M059J (cell line): ENCODE data around the gene NECTIN2. TPM values are rescaled to one million over a fixed set of nuclear protein-coding genes. Genes with fewer than 3 reads are reported as not detected.
"Not testable (repeated sequence)": the region's sequence is repeated elsewhere in the genome, so short reads cannot be mapped to it uniquely, and the experiment has no call there.

Experiments
- DNase-seq: peaks from one replicate; pipeline ENCODE4 v3.0.0-alpha.2; 2012; ENCODE audit warnings: low read depth
- total RNA-seq: library from RNA; depleted of rRNA; stranded (reverse); fragments of >200 nt; shearing (Covaris generic); gene quantifications from 2 replicates; pipeline ENCODE4 v1.2.3, GENCODE V29; 2014; rRNA removed

NECTIN2 gene
- total RNA-seq, 1 experiment from 2014 or later = 161 TPM

DNA sequence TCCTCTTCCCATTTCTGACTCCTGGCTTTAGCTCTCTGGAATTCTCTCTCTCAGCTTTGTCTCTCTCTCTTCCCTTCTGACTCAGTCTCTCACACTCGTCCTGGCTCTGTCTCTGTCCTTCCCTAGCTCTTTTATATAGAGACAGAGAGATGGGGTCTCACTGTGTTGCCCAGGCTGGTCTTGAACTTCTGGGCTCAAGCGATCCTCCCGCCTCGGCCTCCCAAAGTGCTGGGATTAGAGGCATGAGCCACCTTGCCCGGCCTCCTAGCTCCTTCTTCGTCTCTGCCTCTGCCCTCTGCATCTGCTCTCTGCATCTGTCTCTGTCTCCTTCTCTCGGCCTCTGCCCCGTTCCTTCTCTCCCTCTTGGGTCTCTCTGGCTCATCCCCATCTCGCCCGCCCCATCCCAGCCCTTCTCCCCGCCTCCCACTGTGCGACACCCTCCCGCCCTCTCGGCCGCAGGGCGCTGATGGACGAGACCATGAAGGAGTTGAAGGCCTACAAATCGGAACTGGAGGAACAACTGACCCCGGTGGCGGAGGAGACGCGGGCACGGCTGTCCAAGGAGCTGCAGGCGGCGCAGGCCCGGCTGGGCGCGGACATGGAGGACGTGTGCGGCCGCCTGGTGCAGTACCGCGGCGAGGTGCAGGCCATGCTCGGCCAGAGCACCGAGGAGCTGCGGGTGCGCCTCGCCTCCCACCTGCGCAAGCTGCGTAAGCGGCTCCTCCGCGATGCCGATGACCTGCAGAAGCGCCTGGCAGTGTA, 62.2 kb downstream of the NECTIN2 start:
- no peak for DNase-seq

DNA sequence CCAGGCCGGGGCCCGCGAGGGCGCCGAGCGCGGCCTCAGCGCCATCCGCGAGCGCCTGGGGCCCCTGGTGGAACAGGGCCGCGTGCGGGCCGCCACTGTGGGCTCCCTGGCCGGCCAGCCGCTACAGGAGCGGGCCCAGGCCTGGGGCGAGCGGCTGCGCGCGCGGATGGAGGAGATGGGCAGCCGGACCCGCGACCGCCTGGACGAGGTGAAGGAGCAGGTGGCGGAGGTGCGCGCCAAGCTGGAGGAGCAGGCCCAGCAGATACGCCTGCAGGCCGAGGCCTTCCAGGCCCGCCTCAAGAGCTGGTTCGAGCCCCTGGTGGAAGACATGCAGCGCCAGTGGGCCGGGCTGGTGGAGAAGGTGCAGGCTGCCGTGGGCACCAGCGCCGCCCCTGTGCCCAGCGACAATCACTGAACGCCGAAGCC, 62.8 kb downstream of the NECTIN2 start:
- DNase-seq = no peak

DNA sequence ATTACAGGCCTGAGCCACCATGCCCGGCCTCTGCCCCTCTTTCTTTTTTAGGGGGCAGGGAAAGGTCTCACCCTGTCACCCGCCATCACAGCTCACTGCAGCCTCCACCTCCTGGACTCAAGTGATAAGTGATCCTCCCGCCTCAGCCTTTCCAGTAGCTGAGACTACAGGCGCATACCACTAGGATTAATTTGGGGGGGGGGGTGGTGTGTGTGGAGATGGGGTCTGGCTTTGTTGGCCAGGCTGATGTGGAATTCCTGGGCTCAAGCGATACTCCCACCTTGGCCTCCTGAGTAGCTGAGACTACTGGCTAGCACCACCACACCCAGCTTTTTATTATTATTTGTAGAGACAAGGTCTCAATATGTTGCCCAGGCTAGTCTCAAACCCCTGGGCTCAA, 63.7 kb downstream of the NECTIN2 start:
- no peak for DNase-seq

DNA sequence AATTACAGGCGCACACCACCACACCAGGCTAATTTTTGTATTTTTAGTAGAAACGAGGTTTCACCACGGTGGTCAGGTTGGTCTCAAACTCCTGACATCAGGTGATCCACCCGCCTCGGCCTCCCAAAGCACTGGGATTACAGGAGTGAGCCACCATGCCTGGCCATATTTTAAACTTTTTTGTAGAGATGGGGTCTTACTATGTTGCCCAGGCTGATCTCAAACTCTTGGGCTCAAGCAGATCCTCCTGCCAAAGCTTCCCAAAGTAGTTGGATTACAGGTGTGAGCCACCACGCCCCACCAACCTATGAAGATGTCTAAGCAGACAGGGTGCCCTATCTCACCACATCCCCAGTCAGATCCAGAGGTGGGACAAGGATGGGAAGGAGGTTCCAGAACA, 65.8 kb downstream of the NECTIN2 start:
- not testable (repeated sequence) for DNase-seq

DNA sequence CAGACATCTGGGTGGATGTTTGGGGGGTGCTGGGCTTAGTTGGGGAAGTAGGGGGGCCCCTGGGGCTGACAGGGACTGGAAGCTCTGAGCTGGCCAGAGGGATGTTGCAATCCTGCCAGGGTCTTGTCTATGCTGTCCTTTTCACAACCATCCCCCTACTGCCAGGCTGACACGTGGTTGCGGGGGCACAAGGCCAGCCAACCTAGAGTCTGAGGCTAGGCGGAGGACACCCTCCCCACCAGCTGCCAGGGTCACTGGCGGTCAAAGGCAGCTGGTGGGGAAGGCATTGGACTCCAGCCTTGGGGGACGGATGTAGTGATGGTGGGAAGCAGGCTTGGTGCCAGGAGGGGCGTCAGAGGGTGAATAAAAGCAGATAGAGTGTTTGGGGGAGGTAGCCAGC, 66.8 kb downstream of the NECTIN2 start:
- no peak for DNase-seq

DNA sequence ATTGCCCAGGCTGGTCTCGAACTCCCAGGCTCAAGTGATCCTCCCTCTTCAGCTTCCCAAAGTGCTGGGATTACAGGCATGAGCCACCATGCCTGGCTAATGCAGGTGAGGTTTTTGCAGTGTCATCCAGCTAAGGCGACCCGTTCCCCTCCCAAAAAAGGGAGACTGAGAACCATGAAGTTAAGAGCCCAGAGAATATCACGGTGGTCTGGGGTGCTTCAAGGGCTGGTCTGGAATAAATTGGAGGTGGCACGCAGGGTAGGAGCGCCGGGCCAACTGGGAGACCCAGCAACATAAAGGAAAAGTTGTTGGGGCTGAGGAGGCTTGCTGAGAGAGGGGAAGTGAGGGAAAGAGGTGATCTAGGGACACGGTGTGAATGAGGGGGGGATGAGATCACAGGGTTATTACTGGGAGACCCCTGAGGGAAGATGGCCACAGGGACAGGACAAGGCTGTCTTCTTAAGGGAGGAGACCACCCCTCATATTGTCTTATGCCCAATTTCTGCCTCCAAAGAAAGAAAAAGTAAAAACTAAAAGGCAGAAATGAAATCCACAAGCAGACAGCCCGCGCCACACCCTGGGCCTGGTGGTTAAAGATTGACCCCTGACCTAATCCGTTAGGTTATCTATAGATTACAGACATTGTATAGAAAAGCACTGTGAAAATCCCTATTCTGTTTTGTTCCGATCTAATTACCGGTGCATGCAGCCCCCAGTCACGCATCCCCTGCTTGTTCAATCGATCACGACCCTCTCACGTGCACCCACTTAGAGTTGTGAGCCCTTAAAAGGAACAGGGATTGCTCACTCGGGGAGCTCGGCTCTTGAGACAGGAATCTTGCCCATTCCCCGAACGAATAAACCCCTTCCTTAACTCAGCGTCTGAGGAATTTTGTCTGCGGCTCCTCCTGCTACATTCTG, 67.7 kb downstream of the NECTIN2 start:
- not testable (repeated sequence) for DNase-seq

DNA sequence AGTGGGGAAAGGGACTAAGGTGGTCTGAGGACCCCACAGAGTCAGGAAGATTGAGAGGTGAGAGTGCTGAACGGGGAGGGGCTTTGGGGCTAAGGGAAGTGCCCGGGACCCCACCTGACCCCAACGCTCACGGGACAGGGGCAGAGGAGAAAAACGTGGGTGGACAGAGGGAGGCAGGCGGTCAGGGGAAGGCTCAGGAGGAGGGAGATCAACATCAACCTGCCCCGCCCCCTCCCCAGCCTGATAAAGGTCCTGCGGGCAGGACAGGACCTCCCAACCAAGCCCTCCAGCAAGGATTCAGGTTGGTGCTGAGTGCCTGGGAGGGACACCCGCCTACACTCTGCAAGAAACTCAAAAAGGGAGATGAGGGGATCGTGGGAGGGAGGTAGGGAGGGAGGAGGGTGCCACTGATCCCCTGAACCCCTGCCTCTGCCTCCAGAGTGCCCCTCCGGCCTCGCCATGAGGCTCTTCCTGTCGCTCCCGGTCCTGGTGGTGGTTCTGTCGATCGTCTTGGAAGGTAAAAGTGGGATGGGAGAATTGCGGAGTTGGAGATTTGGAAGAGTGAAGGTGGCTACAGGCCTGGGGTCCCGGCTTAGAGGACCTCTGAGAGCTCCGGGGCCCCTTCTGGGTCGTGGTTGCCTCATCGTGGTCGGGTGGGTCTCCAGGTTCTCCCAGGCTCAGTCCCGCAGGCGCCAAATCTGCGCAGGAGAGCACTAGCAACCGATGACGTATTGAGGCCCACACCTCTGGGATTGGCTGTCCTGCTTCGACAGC, 68.5 kb downstream of the NECTIN2 start, which contains the start of gene APOC1:
Gene APOC1 (plus strand): TSS at position 176 of the 774 bp plus-strand sequence. CDS start 284 bp downstream, at position 460.
- peak; percentile 77 for DNase-seq

DNA sequence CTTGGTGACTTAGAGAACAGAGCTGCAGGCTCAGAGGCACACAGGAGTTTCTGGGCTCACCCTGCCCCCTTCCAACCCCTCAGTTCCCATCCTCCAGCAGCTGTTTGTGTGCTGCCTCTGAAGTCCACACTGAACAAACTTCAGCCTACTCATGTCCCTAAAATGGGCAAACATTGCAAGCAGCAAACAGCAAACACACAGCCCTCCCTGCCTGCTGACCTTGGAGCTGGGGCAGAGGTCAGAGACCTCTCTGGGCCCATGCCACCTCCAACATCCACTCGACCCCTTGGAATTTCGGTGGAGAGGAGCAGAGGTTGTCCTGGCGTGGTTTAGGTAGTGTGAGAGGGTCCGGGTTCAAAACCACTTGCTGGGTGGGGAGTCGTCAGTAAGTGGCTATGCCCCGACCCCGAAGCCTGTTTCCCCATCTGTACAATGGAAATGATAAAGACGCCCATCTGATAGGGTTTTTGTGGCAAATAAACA, 78.2 kb downstream of the NECTIN2 start:
- no peak for DNase-seq

DNA sequence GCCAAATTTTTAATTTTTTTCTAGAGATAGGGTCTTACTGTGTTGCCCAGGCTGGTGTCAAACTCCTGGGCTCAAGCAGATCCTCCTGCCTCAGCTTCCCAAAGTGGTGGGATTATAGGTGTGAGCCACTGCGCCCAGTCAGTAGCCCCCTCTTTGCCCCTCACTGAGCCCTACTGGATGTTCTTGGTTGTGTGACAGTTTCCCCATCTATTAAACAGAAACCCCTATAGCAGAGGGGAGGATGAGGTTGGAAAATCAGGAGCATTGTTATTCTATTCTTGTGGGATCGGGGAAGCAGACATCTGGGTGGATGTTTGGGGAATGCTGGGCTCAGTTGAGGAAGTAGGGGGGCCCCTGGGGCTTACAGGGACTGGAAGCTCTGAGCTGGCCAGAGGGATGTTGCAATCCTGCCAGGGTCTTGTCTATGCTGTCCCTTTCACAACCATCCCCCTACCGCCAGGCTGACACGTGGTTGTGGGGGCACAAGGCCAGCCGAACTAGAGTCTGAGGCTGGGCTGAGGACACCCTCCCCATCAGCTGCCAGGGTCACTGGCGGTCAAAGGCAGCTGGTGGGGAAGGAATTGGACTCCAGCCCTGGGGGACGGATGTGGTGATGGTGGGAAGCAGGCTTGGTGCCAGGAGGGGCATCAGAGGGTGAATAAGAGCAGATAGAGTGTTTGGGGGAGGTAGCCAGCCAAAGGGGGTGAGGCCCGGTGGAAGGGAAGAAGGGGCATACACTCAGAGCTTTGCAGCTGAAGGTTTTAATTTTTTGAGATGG, 79.2 kb downstream of the NECTIN2 start:
- DNase-seq = peak; percentile 43

DNA sequence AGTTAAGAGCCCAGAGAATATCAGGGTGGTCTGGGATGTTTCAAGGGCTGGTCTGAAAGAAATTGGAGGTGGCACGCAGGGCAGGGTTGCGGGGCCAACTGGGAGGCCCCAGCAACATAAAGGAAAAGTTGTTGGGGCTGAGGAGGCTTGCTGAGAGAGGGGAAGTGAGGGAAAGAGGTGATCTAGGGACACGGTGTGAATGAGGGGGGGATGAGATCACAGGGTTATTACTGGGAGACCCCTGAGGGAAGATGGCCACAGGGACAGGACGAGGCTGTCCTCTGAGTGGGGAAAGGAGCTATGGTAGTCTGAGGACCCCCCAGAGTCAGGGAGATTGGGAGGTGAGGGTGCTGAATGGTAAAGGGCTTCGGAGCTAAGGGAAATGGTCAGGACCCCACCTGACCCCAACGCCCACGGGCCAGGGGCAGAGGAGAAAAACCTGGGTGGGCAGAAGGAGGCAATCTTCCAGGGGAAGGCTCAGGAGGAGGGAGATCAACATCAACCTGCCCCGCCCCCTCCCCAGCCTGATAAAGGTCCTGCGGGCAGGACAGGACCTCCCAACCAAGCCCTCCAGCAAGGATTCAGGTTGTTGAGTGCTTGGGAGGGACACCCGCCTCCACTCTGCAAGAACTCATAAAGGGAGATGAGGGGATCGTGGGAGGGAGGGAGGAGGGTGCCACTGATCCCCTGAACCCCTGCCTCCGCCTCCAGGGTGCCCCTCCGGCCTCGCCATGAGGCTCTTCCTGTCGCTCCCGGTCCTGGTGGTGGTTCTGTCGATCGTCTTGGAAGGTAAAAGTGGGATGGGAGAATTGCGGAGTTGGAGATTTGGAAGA, 80.4 kb downstream of the NECTIN2 start:
- not testable (repeated sequence) for DNase-seq

DNA sequence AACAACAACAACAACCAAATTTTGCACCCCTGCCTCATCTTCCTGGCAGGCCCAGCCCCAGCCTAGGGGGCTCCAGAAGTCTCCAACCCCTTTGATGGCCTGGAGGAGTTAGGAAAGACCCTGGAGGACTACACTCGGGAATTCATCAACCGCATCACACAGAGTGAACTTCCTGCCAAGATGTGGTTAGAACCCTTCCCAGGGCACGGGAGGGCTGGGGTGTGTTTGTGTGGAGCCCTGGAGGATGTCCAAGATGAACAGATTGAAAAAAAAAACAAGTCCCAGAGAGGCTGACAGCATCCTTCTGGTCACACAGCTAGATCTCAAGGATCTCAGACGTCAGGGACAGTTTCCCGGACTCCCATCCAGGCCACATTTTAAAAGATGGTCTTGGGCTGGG, 81.6 kb downstream of the NECTIN2 start:
- DNase-seq = peak; percentile 65

DNA sequence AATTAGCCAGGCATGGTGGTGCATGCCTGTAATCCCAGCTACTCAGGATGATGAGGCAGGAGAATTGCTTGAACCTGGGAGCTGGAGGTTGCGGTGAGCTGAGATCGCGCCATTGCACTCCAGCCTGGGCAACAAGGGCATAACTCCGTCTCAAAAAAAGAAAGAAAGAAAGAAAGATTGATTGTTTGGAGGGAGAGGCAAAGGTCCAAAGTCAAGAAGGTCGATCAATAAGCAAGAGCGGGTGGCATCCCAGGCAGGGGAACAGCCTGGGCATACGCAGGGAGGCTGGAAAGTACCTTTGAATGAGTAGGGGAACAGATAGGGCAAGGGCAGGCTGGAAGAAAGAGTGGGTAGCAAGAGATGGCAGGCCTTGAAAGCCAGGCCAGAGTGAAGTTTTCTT, 84.0 kb downstream of the NECTIN2 start:
- DNase-seq = no peak

DNA sequence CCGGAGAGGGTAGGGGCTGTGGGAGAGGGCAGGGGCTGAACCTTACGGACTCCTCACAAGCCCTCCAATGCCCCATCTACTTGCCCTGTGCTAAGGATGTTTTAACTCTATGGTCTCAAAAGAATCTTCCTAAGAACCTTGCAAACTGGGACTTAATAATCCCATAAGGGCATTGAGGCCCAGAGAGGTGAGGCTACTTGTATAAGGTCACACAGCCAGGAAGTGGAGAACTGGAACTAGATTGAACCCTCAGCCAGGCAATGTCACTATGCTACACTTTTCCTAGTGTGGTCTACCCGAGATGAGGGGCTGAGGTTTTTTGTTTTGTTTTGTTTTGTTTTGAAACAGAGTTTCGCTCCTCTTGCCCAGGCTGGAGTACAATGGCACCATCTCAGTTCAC, 85.4 kb downstream of the NECTIN2 start:
- DNase-seq = no peak

Other genes starting within 250 kb of the NECTIN2 start
- 0.22 and 0.81 TPM in 2 replicates for gene IGSF23, start 232.7 kb upstream of the NECTIN2 start, total RNA-seq
- 95.2 and 146 TPM in 2 replicates for gene PVR, start 202.4 kb upstream of the NECTIN2 start, total RNA-seq
- gene CEACAM19, start 174.8 kb upstream of the NECTIN2 start, total RNA-seq = 1.2 and 1.8 TPM in 2 replicates
- gene CEACAM16, start 147.1 kb upstream of the NECTIN2 start, total RNA-seq = not detected in 2 replicates
- gene BCL3, start 97.6 kb upstream of the NECTIN2 start, total RNA-seq = 6.8 and 21.6 TPM in 2 replicates
- gene CBLC, start 68.4 kb upstream of the NECTIN2 start, total RNA-seq = not detected in 2 replicates
- gene BCAM, start 37.2 kb upstream of the NECTIN2 start, total RNA-seq = 23.3 and 49.5 TPM in 2 replicates
- gene TOMM40, start 45.0 kb downstream of the NECTIN2 start, total RNA-seq = 100 and 113 TPM in 2 replicates
- gene APOE, start 59.5 kb downstream of the NECTIN2 start, total RNA-seq = 1.6 and 3.5 TPM in 2 replicates
- gene APOC1, start 68.3 kb downstream of the NECTIN2 start, total RNA-seq = 1.4 and 5.4 TPM in 2 replicates
- not detected in 2 replicates for gene APOC4, start 95.9 kb downstream of the NECTIN2 start, total RNA-seq
- not detected in 2 replicates for gene APOC2, start 99.8 kb downstream of the NECTIN2 start, total RNA-seq
- 47.6 and 70.6 TPM in 2 replicates for gene CLPTM1, start 109.1 kb downstream of the NECTIN2 start, total RNA-seq
- gene RELB, start 155.2 kb downstream of the NECTIN2 start, total RNA-seq = 3.3 and 4.9 TPM in 2 replicates
- 18.6 and 64.6 TPM in 2 replicates for gene CLASRP, start 192.7 kb downstream of the NECTIN2 start, total RNA-seq
- gene ZNF296, start 230.2 kb downstream of the NECTIN2 start, total RNA-seq = not detected in 2 replicates
- gene GEMIN7, start 233.0 kb downstream of the NECTIN2 start, total RNA-seq = 44.2 and 67.2 TPM in 2 replicates
- 26.0 and 44.8 TPM in 2 replicates for gene PPP1R37, start 246.9 kb downstream of the NECTIN2 start, total RNA-seq